ENCODE data around the gene SWSAP1.

The SWSAP1 gene, protein sequence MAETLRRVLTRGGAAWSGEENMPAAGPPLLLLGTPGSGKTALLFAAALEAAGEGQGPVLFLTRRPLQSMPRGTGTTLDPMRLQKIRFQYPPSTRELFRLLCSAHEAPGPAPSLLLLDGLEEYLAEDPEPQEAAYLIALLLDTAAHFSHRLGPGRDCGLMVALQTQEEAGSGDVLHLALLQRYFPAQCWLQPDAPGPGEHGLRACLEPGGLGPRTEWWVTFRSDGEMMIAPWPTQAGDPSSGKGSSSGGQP

DNA sequence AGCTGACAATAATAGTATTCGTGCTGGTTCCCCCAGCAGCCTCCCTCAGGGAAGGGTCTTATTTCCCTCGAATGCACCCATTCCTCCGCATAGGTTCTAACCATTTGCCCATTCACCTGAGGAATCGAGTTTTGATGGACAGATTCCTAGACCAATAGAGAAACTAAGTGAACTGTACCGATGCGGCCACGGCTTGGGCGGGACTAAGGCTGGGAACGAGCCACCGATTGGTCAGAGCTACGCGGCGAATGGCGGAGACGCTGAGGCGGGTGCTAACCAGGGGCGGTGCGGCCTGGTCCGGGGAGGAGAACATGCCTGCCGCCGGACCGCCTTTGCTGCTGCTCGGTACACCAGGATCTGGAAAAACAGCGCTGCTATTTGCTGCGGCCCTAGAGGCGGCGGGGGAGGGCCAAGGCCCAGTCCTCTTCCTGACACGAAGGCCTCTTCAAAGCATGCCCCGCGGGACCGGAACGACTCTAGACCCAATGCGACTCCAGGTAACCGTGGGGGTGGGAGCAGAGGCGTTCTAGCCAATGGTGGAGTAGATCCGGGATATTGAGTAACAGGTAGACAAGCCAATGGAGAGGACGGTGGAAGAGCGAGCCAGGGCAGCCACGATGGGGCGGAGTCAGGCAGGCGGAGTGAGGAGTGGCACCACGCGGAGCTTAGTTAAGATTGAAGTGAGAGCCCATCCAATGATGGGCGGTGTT is at the start of gene SWSAP1:
SWSAP1 (plus strand) TSS at position 234 of the 710 bp plus-strand sequence; CDS start at position 249, 15 bp downstream.
- TF ChIP-seq, protein P1, sequence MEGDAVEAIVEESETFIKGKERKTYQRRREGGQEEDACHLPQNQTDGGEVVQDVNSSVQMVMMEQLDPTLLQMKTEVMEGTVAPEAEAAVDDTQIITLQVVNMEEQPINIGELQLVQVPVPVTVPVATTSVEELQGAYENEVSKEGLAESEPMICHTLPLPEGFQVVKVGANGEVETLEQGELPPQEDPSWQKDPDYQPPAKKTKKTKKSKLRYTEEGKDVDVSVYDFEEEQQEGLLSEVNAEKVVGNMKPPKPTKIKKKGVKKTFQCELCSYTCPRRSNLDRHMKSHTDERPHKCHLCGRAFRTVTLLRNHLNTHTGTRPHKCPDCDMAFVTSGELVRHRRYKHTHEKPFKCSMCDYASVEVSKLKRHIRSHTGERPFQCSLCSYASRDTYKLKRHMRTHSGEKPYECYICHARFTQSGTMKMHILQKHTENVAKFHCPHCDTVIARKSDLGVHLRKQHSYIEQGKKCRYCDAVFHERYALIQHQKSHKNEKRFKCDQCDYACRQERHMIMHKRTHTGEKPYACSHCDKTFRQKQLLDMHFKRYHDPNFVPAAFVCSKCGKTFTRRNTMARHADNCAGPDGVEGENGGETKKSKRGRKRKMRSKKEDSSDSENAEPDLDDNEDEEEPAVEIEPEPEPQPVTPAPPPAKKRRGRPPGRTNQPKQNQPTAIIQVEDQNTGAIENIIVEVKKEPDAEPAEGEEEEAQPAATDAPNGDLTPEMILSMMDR (IDR thresholded peaks at IDR 0.05) = no peak

DNA sequence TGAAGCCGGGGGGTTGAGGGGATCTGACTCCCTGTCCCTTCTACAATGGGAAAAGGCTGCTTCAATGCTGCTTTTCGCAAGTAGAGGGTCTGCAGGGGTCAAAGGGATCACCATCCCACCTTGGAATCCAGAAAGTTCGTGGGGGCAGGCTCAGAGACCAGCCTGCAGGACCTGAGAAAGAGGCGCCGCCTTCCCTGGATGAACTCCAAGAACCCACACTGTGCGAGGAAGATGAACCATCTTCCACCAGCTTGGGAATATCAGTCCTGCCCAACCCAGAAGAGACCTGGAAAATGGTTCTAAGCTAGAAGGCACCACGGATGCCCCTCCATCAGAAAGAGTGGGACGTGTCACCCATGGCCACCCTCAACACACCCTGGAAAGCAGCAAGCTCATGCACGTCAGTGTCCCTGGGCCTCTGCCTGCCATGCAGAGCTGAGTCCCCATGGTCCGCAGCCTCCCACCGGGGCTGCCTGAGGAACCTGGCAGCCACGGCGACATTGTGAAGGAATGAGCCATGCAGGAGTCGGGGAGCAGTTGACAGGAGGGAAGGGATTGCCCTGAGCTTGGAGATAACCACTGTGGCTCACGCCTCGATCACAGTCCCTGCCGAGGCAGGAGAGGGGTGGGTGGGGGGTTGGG is 49.6 kb upstream of the SWSAP1 start:
- TF ChIP-seq, protein P1 (IDR thresholded peaks at IDR 0.05) = no peak

DNA sequence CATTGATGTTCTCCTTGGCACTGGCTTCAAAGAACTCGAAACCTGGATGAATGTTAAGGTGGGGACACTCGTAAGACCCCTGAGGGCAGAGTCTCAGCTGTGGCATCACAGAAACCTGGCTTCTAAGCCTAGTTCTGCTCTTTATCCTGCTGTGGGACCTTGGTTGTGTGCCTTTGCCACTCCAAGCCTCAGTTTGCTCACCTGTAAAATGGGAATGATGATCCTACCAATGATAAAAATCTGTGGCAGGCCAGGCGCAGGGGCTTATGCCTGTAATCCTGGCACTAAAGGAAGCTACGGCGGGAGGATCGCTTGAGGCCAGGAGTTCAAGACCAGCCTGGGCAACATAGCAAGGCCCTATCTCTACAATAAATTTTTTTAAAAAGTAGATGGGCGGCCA is 48.9 kb upstream of the SWSAP1 start:
- TF ChIP-seq, protein P1 (IDR thresholded peaks at IDR 0.05) = no peak

DNA sequence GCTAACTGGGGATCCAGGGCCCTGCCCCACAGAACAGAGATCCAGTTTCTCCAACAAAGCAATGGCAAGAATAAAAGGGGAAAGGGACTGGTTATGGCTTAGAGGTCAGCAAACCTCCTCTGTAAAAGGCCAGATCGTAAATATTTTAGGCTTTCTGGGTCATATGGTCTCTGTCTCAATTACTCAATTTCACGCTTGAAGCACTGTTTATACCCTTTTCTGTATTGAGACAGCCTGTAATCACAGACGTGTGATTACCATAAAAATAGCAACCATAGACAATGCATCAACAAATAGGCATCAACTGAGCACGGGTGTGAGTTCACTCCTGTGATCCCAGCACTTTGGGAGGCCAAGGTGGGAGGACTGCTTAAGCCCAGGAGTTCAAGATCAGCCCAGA is 44.3 kb upstream of the SWSAP1 start:
- TF ChIP-seq, protein P1 (IDR thresholded peaks at IDR 0.05) = no peak

DNA sequence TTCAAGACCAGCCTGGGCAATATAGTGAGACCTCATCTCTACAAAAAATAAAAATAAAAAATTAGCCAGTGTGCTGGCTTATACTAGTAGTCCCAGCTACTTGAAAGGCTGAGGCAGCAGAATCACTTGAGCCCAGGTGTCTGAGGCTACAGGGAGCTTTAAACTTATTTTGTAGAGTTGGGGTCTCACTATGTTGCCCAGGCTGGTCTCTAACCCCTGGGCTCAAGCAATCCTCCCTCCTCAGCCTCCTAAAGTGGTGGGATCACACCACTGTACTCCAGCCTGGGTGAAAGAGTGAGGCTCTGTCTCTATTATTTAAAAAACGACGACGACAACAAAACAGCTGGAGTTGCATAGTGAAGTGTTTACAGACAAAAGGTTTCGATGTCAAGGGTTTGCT is 43.0 kb upstream of the SWSAP1 start:
- TF ChIP-seq, protein P1 (IDR thresholded peaks at IDR 0.05) = no peak

DNA sequence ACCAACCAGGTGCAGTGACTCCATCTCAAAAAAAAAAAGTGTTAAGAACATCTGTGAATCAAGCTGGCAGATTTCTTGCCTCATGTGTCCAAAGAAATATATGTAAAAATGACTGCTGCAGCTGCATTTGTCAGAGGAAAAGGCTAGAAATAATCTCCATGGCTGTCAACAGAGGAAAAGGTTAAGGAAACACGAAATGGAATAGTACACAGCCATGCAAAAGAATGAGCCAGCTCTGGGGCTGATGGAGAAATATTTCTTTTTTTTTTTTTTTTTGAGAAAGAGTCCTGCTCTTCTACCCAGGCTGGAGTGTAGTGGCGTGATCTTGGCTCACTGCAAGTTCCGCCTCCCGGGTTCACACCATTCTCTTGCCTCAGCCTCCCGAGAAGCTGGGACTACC is 41.6 kb upstream of the SWSAP1 start:
- TF ChIP-seq, protein P1 (IDR thresholded peaks at IDR 0.05) = no peak

DNA sequence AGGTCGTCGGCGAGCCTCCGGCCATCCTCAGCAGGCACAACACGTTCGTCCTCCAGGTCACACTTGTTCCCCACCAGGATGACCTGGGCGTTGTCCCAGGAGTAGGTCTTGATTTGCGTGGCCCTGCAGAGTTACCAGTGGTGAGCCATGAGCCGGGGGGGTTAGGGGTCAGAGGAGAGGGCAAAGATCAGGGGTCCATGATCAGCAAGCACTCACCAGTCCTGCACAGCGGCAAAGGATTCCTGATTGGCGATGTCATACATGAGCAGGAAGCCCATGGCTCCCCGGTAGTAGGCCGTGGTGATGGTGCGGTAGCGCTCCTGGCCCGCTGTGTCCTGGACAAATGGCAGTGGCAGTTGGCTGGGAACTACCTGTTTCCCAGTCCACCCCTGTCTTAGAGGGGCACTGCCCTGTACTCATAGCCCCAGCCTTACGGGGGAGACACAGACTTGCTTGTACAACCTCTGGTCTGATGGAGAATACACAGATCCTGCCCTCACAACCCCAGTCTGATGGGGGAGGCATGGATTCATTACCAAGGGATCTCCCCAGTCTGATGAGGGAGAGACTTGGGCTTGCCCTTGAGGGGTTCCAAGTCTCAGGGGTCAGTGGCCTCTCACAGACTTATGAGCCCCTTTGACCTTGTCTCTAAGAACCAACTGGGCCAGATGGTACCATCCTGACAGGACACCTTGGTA is 38.9 kb upstream of the SWSAP1 start:
- TF ChIP-seq, protein P1 (IDR thresholded peaks at IDR 0.05) = no peak
